ENCODE results near the gene ZRANB1.

ZRANB1 gene

GRCh38 chr10:125002423-125003145 is 60.7 kb downstream of the ZRANB1 start:
- peaks cover under 1 to 3% of the 10 kb centered on the region in 2 experiments for H3K4me1 ChIP-seq (ENCODE audit: control insufficient read depth in 1 of 2, insufficient read depth in 1 of 2, low read depth in 1 of 2, low read length in 1 of 2)
- no peak for TF ChIP-seq CTCF (IDR thresholded peaks at IDR 0.05)
- H3K9me3 ChIP-seq: no peaks in the 10 kb centered on the region
- no peaks in the 10 kb centered on the region for H3K27me3 ChIP-seq
- H3K27ac ChIP-seq: no peak overlapping the region
- peaks cover 92% of the 10 kb centered on the region for H3K36me3 ChIP-seq
- no peak overlapping the region for H3K4me3 ChIP-seq (ENCODE audit: low read depth in 1 of 2, low read length in 1 of 2)

- no peaks in the 10 kb centered on the region for H3K27me3 ChIP-seq
- peaks cover 84% of the 10 kb centered on the region for H3K36me3 ChIP-seq
- H3K27ac ChIP-seq: no peak overlapping the region
- H3K4me1 ChIP-seq (ENCODE audit: control insufficient read depth in 1 of 2, insufficient read depth in 1 of 2, low read depth in 1 of 2, low read length in 1 of 2): peaks cover 8 to 10% of the 10 kb centered on the region in 2 experiments
- H3K4me3 ChIP-seq (ENCODE audit: low read depth in 1 of 2, low read length in 1 of 2): no peak overlapping the region
- no peak for TF ChIP-seq CTCF (IDR thresholded peaks at IDR 0.05)
- H3K9me3 ChIP-seq: no peaks in the 10 kb centered on the region
Observed at GRCh38 chr10:125003146-125003900, 61.4 kb downstream of the ZRANB1 start.

GRCh38 chr10:125003901-125004467 is 62.1 kb downstream of the ZRANB1 start:
- no peak for TF ChIP-seq CTCF (IDR thresholded peaks at IDR 0.05)
- Histone ChIP-seq H3K27ac (no peak overlapping the region), H3K27me3 (no peaks in the 10 kb centered on the region), H3K36me3 (peaks cover 78% of the 10 kb centered on the region), H3K4me1 (ENCODE audit: control insufficient read depth in 1 of 2, insufficient read depth in 1 of 2, low read depth in 1 of 2, low read length in 1 of 2) (peaks cover 15 to 17% of the 10 kb centered on the region in 2 experiments), H3K4me3 (ENCODE audit: low read depth in 1 of 2, low read length in 1 of 2) (no peak overlapping the region), H3K9me3 (no peaks in the 10 kb centered on the region)

- H3K4me1 ChIP-seq (ENCODE audit: control insufficient read depth in 1 of 2, insufficient read depth in 1 of 2, low read depth in 1 of 2, low read length in 1 of 2): peaks cover 20 to 24% of the 10 kb centered on the region in 2 experiments
Observed at GRCh38 chr10:125004571-125005311, 62.8 kb downstream of the ZRANB1 start.

More at GRCh38 chr10:125004571-125005311, 62.8 kb downstream of the ZRANB1 start:
- no peak overlapping the region for H3K27ac ChIP-seq
- H3K4me3 ChIP-seq (ENCODE audit: low read depth in 1 of 2, low read length in 1 of 2): no peak overlapping the region
- peaks cover 70% of the 10 kb centered on the region for H3K36me3 ChIP-seq
- no peaks in the 10 kb centered on the region for H3K9me3 ChIP-seq
- TF ChIP-seq CTCF (IDR thresholded peaks at IDR 0.05): no peak
- H3K27me3 ChIP-seq: no peaks in the 10 kb centered on the region
